NCI-H2029 (cell line): Measurements from ENCODE around the gene MRPS17.
A peak's percentile ranks its signal among the peaks of the same experiment; 100 is the strongest.
"Not testable (repeated sequence)": the region's sequence is repeated elsewhere in the genome, so short reads cannot be mapped to it uniquely, and the experiment has no call there.

ENCODE experiments used
- DNase-seq: peaks from one replicate; lab custom pipeline; 2025; lab: John Stamatoyannopoulos, UW

The MRPS17 gene

GRCh38 chr7:55951637-55952351 lies at the start of gene MRPS17:
Gene MRPS17 (plus strand): TSS chr7:55951877. CDS start chr7:55953196, 1,319 bp downstream.
- peak; percentile 91 for DNase-seq

- DNase-seq = no peak
Observed at GRCh38 chr7:55903985-55904759, 47.5 kb upstream of the MRPS17 start.

GRCh38 chr7:55912748-55913158 lies 38.9 kb upstream of the MRPS17 start:
- no peak for DNase-seq

GRCh38 chr7:55917771-55918170 lies 33.9 kb upstream of the MRPS17 start:
- DNase-seq = no peak

- DNase-seq = no peak
Observed at GRCh38 chr7:55928006-55928767, 23.5 kb upstream of the MRPS17 start.

GRCh38 chr7:55931421-55932151 lies 20.1 kb upstream of the MRPS17 start:
- DNase-seq = no peak

- no peak for DNase-seq
Observed at GRCh38 chr7:55939514-55940123, 12.1 kb upstream of the MRPS17 start.

- no peak for DNase-seq
Observed at GRCh38 chr7:55946545-55946944, 5.1 kb upstream of the MRPS17 start.

GRCh38 chr7:55952352-55952671 lies 635 bp downstream of the MRPS17 start:
- not testable (repeated sequence) for DNase-seq

- no peak for DNase-seq
Observed at GRCh38 chr7:55953707-55954475, 2.2 kb downstream of the MRPS17 start.

GRCh38 chr7:55957190-55957589 lies 5.5 kb downstream of the MRPS17 start:
- DNase-seq = no peak

GRCh38 chr7:55962014-55962413 lies 10.3 kb downstream of the MRPS17 start:
- no peak for DNase-seq

- DNase-seq = no peak
Observed at GRCh38 chr7:55963584-55964168, 12.0 kb downstream of the MRPS17 start.

GRCh38 chr7:55964261-55965099 lies 12.8 kb downstream of the MRPS17 start, which contains the start of gene NIPSNAP2:
Gene NIPSNAP2 (plus strand): TSS chr7:55964585. CDS start chr7:55964610, 25 bp downstream.
- DNase-seq = peak; percentile 63

GRCh38 chr7:55965100-55965470 lies 13.4 kb downstream of the MRPS17 start:
- DNase-seq = no peak

- DNase-seq = peak; percentile 55
Observed at GRCh38 chr7:55965805-55966421, 14.2 kb downstream of the MRPS17 start.

GRCh38 chr7:55966851-55967250 lies 15.2 kb downstream of the MRPS17 start:
- peak; percentile 15 for DNase-seq

GRCh38 chr7:55969391-55969790 lies 17.7 kb downstream of the MRPS17 start:
- DNase-seq = peak; percentile 74

GRCh38 chr7:55970561-55970960 lies 18.9 kb downstream of the MRPS17 start:
- DNase-seq = peak; percentile 57
